Renal cortex interstitium (tissue), 15 donors: Measurements from ENCODE around the gene SAPCD1. TPM values are rescaled to one million over a fixed set of nuclear protein-coding genes. Genes with fewer than 3 reads are reported as not detected.

ENCODE experiments used
- DNase-seq, 11 donors: peaks; one replicate each; pipeline ENCODE4 v3.0.0-alpha.2; 2013; ENCODE audit warnings: low read depth in 9 of 11, low spot score in 4 of 11; ENCODE audit errors: extremely low read depth in 1 of 11
- long read RNA-seq, 16 experiments: transcript quantifications; one replicate each; lab custom pipeline, GENCODE V29; 2026
- polyA plus RNA-seq, 3 donors: library from polyadenylated mRNA; unstranded; fragments of 120-200 nt; gene quantifications; one replicate each; pipeline ENCODE4 v1.2.1, GENCODE V29; 2013; ENCODE audit not compliant: insufficient read length in 3 of 3

Gene SAPCD1
- 10 to 100 TPM in 2 of 3 donors, 1 to 10 TPM in 1; 6.8 to 17.2 (median 10.0) TPM for polyA plus RNA-seq
- long read RNA-seq, donor 1, partial matches to known transcripts = 0 of 1 reads
- long read RNA-seq, donor 1, other reads (novel, unspliced or antisense) = 0 of 1 reads
- long read RNA-seq, donor 2 = 0 reads
- long read RNA-seq, donor 3 = 0 reads
- long read RNA-seq, donor 4, partial matches to known transcripts = 0 of 2 reads
- long read RNA-seq, donor 4, other reads (novel, unspliced or antisense) = 0 of 2 reads
- long read RNA-seq, donor 5 = 0 reads
- long read RNA-seq, donor 6, partial matches to known transcripts = 0 of 1 reads
- long read RNA-seq, donor 6, other reads (novel, unspliced or antisense) = 0 of 1 reads
- long read RNA-seq, donor 7, partial matches to known transcripts = 0 of 1 reads
- long read RNA-seq, donor 7, other reads (novel, unspliced or antisense) = 0 of 1 reads
- long read RNA-seq, donor 8 = 0 reads
- long read RNA-seq, donor 9, partial matches to known transcripts = 0 of 2 reads
- long read RNA-seq, donor 9, other reads (novel, unspliced or antisense) = 0 of 2 reads
- long read RNA-seq, donor 10, partial matches to known transcripts = 6 of 6 reads
- long read RNA-seq, donor 10, other reads (novel, unspliced or antisense) = 0 of 6 reads
- long read RNA-seq, donor 11, partial matches to known transcripts = 0 of 3 reads
- long read RNA-seq, donor 11, other reads (novel, unspliced or antisense) = 0 of 3 reads
- long read RNA-seq, donor 12, partial matches to known transcripts = 0 of 1 reads
- long read RNA-seq, donor 12, other reads (novel, unspliced or antisense) = 0 of 1 reads
- long read RNA-seq, donor 13 = 0 reads
- long read RNA-seq, donor 14 = 0 reads
- long read RNA-seq, donor 15 = 0 reads
- long read RNA-seq, donor 16, partial matches to known transcripts = 0 of 3 reads
- long read RNA-seq, donor 16, other reads (novel, unspliced or antisense) = 0 of 3 reads

DNA sequence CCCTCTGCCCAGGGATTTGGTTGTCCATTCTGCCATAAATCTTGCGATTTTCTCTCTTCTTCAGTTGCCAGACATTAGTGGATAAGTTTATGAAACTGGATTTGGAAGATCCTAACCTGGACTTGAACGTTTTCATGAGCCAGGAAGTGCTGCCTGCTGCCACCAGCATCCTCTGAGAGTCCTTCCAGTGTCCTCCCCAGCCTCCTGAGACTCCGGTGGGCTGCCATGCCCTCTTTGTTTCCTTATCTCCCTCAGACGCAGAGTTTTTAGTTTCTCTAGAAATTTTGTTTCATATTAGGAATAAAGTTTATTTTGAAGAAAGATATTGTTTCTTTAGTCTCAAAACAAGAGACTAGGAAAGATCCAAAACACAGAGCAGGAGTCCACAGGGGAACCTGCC, at the start of gene SAPCD1:
TSS of gene SAPCD1 (plus strand) at position 301 of the 400 bp plus-strand sequence. CDS start 399 bp downstream, outside the sequence.
- no peak for DNase-seq

DNA sequence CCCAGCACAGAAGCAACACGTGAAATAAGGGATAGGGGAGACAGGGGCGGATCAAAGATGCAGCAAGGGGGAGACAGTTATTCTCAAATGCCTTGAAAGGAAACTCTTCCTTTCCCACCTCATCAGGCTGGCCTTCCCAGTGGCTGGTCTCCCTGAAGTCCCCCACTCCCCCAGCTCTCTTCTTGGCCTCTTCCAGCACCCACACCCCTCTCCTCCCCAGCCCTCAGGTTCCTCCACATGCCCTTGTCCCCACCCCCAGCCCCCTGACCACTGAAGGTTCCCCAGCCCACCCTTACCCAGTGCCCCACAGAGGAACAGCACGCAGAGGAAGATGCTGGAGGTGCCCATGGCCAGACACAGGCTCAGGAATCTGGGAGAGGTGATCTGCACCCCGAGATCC, 49.0 kb upstream of the SAPCD1 start:
- DNase-seq = no peak

DNA sequence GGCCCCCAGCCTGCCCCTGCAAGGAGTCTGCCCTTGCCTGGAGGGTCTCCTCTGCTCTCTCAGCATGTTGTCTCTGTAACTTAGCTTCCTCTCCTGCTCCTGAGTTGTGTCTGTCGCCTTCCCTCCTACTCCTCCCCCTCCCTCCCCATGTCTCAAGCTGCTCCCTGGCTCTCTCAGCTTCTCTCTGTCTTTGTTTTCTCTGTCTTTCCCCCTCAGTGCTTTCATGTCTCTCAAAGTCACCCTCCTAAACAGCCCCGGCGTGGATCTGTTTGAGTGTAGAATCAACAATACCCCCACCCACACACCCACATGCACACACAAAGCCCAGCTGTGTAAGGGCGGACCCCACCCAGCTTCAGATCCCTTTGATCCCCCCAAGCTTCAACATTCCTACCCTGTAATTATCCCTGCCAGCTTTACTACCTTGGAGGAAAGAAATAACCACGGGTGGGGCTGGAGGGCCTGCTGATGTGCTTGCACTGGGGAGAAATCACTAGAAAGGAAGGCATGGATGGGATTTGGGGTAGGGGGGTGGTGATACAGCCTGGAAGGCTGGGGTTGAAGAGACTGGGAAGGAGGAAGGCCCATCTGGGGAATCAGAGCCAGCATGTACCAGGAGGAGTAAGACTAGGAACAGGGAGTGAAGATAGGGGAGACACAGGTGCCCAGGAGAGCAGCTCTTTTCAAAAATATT, 48.3 kb upstream of the SAPCD1 start:
- DNase-seq = no peak

DNA sequence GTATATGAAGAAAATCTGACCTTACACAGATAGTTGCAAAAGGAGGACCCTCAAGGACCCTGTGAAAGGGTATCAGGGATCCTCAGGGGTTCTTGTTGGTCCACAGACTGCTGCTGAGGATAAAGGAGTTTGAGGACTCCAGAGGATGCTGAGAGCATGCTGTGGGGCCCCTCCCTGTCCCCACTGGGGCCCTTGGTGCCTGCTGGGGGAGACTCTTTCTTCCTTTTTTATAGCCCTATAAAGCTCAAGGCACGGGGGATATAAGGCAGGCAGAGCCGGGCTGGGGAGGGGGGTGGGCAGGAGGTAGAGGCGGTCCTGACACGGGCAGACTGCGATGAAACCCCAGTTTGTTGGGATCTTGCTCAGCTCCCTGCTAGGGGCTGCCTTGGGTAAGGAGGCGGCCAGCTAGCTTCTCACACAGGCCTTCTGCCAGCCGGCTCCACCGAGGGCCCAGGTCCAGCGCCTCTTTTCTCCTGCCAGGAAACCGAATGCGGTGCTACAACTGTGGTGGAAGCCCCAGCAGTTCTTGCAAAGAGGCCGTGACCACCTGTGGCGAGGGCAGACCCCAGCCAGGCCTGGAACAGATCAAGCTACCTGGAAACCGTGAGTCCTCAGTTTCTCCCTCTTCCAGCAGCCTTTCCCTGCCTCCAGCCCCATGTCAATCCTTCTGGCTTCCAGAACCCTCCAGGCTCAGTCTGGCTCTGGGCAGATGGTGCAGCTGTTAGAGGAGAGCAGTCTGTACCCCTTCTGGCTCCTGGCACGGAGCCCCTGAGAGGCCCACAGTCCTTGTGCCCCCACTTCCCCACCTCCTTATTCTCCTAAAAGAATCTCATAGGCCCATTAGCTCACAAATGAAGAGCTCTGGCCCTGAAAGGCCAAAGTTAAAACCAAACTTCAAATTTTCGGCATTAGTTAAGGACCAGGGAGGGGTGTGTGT, 47.2 kb upstream of the SAPCD1 start, which contains the start of gene LY6G6D:
TSS of gene LY6G6D (plus strand) at position 327 of the 937 bp plus-strand sequence. CDS start at position 335, 8 bp downstream.
- DNase-seq = no peak

DNA sequence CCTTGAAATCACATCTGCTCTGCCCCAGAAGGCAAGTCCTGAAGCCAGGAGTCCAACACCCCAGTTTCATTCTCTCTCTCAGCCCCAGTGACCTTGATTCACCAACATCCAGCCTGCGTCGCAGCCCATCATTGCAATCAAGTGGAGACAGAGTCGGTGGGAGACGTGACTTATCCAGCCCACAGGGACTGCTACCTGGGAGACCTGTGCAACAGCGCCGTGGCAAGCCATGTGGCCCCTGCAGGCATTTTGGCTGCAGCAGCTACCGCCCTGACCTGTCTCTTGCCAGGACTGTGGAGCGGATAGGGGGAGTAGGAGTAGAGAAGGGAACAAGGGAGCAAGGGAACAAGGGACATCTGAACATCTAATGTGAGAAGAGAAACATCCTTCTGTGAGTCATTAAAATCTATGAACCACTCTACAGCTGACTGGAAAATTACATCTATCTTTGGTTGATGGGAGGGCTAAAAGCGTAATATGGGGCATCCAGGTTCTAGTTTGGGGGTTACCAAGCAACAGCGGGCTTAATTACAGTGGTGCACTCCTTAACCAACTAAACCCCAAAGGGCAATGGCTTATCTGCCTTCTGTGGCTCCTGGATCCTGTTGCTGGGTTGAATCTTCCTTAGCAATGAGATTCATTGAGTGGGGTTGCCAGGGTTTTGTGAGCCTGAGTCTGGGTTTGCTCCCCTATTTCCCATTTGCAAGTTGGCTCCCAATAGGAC, 44.8 kb upstream of the SAPCD1 start:
- DNase-seq = no peak

DNA sequence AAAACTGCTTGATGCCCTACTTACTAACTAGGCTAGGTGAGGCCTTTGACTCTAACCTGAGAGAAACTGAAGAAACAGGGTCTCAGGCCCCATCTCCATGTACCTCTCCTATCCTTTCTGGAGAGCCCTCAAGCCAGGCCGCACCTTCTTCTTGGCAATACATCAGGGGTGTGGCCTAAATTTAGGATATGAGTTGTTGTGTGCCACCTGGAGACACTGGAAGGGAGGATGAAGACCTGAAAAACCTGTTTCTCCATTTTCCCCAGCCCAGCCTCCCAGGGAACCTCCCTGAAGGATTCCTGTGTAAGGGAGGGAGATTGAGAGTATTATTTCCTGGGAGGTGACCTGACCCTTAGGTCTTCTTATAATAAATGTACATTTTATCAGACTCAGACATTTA, 44.2 kb upstream of the SAPCD1 start:
- DNase-seq = no peak

DNA sequence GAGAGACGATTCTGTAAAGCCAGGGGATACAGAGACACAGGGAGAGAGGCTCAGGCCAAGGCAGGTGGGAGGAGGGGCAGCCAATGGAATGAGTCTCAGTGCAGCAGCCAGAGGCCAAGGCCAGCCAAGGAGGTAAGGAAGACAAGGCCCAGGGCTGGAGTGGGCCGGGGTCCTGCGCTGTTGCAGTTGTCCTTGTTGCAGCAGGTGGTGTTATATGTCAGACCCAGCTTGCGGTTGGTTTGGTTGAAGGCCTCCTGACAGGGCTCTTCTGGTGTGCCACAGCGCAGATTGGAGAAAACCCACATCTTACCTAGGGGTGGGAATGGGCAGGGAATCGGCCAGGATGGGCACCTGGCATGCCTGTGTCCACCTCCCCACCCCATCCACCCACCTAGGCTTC, 43.5 kb upstream of the SAPCD1 start:
- DNase-seq = no peak

DNA sequence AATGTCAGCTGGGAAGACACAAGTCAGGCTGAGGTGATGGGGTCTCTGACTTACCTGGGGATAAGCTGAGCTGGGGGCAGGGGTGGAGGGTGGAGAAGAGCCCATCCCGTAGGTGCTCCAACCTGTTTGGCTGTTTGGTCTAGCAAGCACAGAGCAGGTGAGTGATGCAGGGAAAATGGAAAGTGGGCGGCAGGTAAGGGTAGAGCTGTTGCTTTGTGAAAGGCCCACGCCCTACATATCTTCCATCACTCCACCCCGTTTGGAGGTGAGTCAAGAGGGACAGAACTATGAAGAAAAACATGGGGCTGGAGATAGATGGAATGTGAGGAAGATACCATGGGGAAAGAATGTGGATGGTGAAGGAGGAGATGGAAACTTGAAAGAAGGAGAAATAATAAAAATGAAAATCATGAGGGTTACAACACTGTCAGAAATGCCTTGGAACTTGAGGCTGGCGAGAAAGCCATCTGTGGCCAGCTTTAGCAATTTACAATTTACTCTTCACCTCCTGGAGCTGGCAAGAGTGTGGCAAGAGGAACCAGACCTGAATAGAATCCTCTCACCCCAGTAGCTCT, 42.2 kb upstream of the SAPCD1 start:
- no peak for DNase-seq

DNA sequence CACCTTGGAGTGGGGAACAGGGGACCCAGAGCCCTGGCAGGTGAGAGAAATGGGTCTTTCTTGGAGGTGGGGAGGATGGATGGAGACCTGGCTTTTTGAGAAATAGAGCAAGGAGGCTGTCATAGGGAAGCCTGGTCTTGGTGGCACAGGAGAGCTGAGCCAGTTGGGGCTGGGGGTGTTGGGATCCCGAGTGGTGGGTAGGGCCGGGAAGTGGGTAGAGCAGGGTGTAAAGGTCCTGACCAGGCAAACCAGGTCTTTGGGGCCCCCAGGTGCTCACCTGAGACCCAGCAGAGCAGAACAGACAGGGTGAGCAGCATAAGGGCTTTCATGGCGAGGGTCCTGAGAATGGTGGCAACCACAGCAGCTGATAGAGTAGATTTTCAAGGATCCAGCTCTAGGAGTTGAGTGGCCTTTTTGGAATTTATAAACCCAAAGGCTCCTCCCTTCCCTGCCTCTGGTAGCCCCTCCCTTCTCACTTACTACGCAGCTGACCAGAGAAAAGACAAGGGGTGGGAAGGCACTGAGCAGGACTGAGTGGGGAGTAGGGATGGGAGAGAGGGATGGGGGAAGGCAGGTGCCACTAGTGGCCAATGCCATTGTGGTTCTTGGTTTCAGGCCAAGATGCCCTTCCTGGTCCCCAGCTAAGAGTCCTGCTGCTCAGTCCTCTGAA, 41.0 kb upstream of the SAPCD1 start, which contains the start of gene LY6G6C:
TSS of gene LY6G6C (minus strand) at position 396 of the 670 bp plus-strand sequence. CDS start at position 329, 67 bp downstream.
- no peak for DNase-seq

DNA sequence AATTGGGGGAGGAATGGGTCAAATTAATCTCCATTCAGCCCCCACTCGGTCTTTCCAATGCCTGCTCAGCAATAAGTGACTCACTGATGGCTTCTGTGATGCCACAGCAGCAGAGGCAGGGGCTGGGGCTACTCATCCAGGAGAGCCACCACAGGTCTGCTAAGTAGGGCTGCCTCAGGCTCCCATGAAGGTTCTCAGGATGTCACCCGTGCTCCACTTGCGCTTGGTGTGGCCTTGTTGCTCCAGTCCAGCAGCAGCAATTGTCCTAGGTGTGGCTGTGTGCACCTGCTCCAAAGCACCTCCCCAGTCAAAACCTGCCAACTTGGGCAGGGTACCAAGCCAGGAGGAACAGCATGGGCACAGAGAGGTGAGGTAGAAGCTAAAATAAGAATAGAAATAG, 40.3 kb upstream of the SAPCD1 start:
- no peak for DNase-seq

DNA sequence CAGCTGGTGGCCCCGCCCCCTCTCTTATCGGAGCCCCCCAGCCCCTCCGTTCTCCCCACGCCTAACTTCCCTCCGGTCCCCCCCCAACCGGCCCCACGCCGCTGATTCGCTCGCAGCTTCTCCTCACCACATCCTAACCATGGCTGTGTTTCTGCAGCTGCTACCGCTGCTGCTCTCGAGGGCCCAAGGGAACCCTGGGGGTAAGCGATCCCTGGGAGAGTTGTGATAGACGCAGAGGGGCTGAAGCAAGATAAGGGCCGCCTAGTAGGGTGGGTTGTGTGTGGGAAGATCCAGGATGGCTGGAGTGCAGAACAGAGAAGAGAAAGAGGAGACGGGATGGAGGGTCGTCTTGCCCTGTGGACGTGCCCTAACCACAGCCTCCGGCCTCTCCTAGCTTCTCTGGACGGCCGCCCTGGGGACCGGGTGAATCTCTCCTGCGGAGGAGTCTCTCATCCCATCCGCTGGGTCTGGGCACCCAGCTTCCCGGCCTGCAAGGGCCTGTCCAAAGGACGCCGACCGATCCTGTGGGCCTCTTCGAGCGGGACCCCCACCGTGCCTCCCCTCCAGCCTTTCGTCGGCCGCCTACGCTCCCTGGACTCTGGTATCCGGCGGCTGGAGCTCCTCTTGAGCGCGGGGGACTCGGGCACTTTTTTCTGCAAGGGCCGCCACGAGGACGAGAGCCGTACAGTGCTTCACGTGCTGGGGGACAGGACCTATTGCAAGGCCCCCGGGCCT, 39.0 kb upstream of the SAPCD1 start, which contains the start of gene MPIG6B:
TSS of gene MPIG6B (plus strand) at position 129 of the 735 bp plus-strand sequence. CDS start at position 140, 11 bp downstream.
- DNase-seq = no peak

DNA sequence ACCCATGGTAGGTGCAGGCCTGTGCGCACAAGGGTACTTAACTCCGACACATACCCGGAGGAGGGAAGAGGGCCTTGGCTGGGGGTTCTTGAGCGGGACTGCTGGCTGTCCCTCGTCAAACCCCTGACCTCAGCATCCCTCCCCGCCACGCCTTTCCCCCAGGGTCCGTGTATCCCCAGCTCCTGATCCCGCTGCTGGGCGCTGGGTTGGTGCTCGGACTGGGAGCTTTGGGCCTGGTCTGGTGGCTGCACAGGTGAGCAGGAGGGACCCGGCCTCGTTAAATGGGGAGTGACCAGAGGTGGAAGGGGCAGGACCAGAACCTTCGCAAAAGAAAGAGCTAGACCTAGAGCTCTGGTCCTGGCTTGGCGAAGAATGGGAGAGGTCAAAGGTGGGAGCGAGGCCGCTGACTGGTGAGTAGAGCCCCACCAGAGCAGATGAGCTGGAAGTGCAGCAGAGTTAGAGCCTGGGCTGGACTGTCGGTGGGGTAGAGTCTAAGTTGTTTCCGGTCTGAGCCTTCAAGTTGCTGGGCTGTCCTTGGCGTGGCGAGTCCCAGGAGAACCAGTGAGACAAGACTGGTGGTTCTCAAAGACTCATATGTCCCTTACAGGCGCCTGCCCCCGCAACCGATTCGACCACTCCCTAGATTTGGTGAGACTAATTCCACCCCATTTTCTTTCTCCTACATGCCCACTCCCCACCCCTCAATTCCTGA, 38.3 kb upstream of the SAPCD1 start:
- no peak for DNase-seq

DNA sequence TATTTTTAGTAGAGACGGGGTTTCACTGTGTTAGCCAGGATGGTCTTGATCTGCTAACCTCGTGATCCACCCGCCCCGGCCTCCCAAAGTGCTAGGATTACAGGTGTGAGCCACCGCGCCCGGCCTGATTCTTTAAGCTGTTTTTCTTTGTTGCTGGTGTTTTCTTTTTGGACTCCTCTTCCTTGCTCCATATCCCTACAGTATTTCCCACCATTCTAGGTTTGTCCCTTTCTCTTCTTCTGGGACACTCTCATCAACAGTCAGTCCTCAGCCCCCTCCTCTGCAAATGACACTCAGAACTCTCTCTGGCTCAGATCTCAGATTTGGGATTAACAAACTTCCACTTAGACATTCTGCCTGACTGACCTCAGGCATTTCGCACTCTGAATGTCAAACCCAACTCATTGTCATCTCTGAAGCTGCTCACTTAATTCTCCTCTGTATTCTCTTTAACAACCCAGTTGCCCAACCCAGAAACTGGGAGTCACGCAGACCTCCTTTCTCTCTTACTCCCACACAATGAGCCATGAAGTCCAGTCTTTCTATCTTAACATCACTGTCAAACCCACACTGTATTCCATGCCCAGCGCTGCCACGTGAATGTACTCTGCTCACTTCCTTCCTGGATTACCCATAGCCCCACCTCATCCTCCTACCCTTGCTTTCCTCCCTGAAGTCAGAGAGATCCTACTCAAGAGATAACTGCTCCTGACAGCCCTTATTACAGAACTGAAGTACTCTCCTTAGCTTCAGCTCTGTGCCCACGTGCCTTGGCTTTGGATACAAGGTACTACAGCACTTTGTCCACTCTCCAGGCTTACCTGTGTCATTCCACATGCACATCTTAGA, 36.7 kb upstream of the SAPCD1 start:
- DNase-seq = no peak

DNA sequence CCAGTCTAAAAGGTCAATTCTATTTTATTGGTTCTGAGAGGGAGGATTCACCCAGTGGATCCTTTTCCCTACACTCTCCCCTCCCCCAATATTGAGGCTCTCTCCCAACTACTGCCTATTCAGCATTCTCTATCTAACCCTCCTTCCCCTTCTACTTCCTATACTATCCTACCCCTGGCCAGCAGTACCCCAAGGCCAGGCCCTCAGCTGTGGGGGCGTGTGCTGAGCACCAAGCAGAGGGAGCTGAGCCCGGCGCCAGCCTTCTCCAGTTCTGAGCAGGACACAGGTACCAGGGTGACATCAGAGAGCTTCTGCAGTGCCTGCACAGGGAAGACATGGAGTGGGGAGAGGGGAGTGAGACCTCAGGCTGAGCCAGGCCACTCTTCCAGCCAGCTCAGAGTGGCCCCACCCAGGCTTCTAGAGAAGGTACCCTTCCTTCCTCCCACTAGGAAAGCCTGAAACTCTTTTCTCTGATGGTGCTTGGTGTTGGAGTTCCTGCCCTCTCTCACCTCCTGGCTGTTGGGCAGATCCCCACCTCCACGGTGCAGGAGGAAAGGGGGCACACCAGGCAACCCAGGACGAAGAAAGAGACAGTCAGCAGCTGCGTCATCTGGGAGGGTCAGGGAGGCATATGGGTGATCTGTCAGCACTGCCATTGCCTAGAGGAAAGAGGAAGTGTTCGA, 35.3 kb upstream of the SAPCD1 start:
- DNase-seq = no peak
